DOHH2 (cell line): Measurements from ENCODE around the gene NOD1.

ENCODE experiments used
- CTCF ChIP-seq: fragments of 200-600 bp; sonication (generic); IDR thresholded peaks from one replicate; pipeline ENCODE4 v1.5.1; 2014; ENCODE audit warnings: antibody characterized with exemption, mild to moderate bottlenecking, low read depth, low read length; ENCODE audit not compliant: poor library complexity, severe bottlenecking
- EZH2phosphoT487 ChIP-seq: fragments of 200-600 bp; sonication (generic); IDR thresholded peaks from 2 replicates; pipeline ENCODE4 v1.6.1; 2017; ENCODE audit warnings: borderline replicate concordance, mild to moderate bottlenecking, antibody characterized with exemption, low read length, moderate library complexity, mixed read lengths

GRCh38 chr7:30422922-30423321, 55.7 kb downstream of the NOD1 start:
- no peak for TF ChIP-seq CTCF
- no peak for TF ChIP-seq EZH2phosphoT487
